ENCODE data around the gene RAB36.

Gene RAB36

DNA sequence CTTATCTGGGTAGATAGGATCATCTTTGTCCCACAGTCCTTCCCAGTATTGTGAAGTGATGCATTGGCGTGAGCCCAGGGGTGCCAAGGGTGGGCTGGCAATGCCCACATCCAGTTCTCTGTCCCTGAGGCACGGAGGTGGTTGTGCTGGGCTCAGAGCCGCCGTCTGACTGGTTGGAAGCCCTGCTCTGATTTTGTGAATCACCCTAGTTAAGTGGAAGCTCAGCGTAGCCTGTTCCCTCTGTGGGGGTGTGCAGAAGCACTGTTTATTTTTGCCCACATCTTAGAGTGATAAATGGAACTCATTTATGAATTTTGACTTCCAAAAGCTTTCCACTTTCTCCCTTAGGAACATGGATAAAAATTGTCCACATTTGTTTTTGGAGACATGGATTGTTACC lies 48.6 kb downstream of the RAB36 start:
- H3K27ac ChIP-seq: no peak overlapping the region
- no peak for DNase-seq
- H3K4me1 ChIP-seq: peaks cover 0 to 77% (median 21%) of the 10 kb centered on the region in 4 donors
- intact Hi-C loops (cut with DNase I; ENCODE audit: low total_unique reads): loop anchor here (10.0 kb wide), 1 partner anchor 51 kb away; no protein-coding TSS in a partner anchor
- no peak for TF ChIP-seq CTCF (IDR thresholded peaks at IDR 0.05)
- peaks cover 0 to 10% (median 6%) of the 10 kb centered on the region in 3 donors for H3K36me3 ChIP-seq
- no peaks in the 10 kb centered on the region for H3K9me3 ChIP-seq
- H3K4me3 ChIP-seq: no peak overlapping the region
- no peaks in the 10 kb centered on the region for H3K27me3 ChIP-seq

- H3K4me1 ChIP-seq: peaks cover 0 to 82% (median 29%) of the 10 kb centered on the region in 4 donors
- H3K27me3 ChIP-seq: no peaks in the 10 kb centered on the region
- H3K4me3 ChIP-seq: no peak overlapping the region
- peaks cover 0 to 15% (median 6%) of the 10 kb centered on the region in 3 donors for H3K36me3 ChIP-seq
- H3K27ac ChIP-seq: no peak overlapping the region
- no peak for DNase-seq
- no peak for TF ChIP-seq CTCF (IDR thresholded peaks at IDR 0.05)
- intact Hi-C loops (cut with DNase I; ENCODE audit: low total_unique reads): loop anchor here (10.0 kb wide), 1 partner anchor 49 kb away; no protein-coding TSS in a partner anchor
- no peaks in the 10 kb centered on the region for H3K9me3 ChIP-seq
These were observed 50.9 kb downstream of the RAB36 start for GRCh38 chr22:23196165-23196564.

GRCh38 chr22:23197836-23198235 lies 52.6 kb downstream of the RAB36 start:
- H3K36me3 ChIP-seq: peaks cover 0 to 5% (median 0%) of the 10 kb centered on the region in 3 donors
- no peak overlapping the region for H3K4me3 ChIP-seq
- no peak for DNase-seq
- no peak for TF ChIP-seq CTCF (IDR thresholded peaks at IDR 0.05)
- intact Hi-C loops (cut with DNase I; ENCODE audit: low total_unique reads): loop anchor here (10.0 kb wide), 1 partner anchor 47 kb away; no protein-coding TSS in a partner anchor
- H3K4me1 ChIP-seq: peaks cover 0 to 79% (median 24%) of the 10 kb centered on the region in 4 donors
- no peak overlapping the region for H3K27ac ChIP-seq
- no peaks in the 10 kb centered on the region for H3K27me3 ChIP-seq
- H3K9me3 ChIP-seq: no peaks in the 10 kb centered on the region

- peaks cover 0 to 79% (median 22%) of the 10 kb centered on the region in 4 donors for H3K4me1 ChIP-seq
- DNase-seq: no peak
- intact Hi-C loops (cut with DNase I; ENCODE audit: low total_unique reads): loop anchor here (10.0 kb wide), 1 partner anchor 46 kb away; no protein-coding TSS in a partner anchor
- TF ChIP-seq CTCF (IDR thresholded peaks at IDR 0.05): no peak
- no peak overlapping the region for H3K4me3 ChIP-seq
- H3K36me3 ChIP-seq: peaks cover 0 to 5% (median 0%) of the 10 kb centered on the region in 3 donors
- no peak overlapping the region for H3K27ac ChIP-seq
- no peaks in the 10 kb centered on the region for H3K27me3 ChIP-seq
- no peaks in the 10 kb centered on the region for H3K9me3 ChIP-seq
These were observed 53.9 kb downstream of the RAB36 start for GRCh38 chr22:23199159-23199558.

DNA sequence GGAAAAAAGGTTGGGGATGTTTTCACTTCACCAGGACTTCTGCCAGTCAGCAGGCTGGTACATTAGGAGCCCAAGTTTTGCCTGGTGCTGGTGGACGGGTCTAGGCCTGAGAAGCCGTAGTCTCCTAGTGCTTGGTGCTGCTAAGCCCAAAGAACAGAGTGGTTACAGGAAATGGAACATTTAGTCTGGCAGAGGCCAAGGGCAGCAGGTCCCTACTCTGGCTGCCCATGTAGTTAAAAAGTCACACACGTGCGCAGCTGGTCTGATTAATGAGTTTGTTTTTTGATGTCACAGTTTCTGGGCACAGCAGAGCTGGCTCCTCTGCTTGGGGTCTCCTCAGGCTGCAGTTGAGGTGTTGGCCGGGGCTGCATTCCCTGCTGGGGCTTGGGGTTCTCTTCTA lies 55.6 kb downstream of the RAB36 start:
- Histone ChIP-seq H3K36me3 (peaks cover 0 to 5% (median 0%) of the 10 kb centered on the region in 3 donors), H3K27me3 (no peaks in the 10 kb centered on the region), H3K4me1 (peaks cover 0 to 88% (median 38%) of the 10 kb centered on the region in 4 donors), H3K4me3 (no peak overlapping the region), H3K27ac (peak overlapping the region; percentile 35 to 50), H3K9me3 (no peaks in the 10 kb centered on the region)
- TF ChIP-seq CTCF (IDR thresholded peaks at IDR 0.05): no peak
- intact Hi-C loops (cut with DNase I; ENCODE audit: low total_unique reads): no loop called here
- DNase-seq: no peak
